ENCODE data around the gene SH3BP1.
A peak's percentile ranks its signal among the peaks of the same experiment; 100 is the strongest.
"Not testable (repeated sequence)": the region's sequence is repeated elsewhere in the genome, so short reads cannot be mapped to it uniquely, and the experiment has no call there.

SH3BP1 gene

DNA sequence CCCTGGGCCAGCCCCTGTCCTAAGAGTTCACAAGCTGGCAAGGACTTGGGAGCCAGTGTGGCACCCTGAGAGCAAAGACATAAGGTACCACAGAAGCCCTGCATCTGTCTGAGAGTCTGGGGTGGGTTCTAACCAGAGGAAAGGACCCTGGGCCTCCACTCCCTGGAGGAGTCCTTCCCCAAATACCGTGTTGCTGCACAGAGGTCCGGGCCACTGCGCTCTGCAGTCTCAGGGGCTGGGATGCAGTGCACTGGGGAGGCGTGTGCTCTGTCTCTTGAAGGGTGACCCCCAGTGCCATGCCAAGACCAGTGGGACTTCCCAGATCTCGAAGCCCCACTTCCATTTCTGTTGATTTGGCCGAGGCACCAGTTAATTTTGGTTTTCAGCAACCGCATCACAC, 4.3 kb upstream of the SH3BP1 start:
- DNase-seq: no peak

DNA sequence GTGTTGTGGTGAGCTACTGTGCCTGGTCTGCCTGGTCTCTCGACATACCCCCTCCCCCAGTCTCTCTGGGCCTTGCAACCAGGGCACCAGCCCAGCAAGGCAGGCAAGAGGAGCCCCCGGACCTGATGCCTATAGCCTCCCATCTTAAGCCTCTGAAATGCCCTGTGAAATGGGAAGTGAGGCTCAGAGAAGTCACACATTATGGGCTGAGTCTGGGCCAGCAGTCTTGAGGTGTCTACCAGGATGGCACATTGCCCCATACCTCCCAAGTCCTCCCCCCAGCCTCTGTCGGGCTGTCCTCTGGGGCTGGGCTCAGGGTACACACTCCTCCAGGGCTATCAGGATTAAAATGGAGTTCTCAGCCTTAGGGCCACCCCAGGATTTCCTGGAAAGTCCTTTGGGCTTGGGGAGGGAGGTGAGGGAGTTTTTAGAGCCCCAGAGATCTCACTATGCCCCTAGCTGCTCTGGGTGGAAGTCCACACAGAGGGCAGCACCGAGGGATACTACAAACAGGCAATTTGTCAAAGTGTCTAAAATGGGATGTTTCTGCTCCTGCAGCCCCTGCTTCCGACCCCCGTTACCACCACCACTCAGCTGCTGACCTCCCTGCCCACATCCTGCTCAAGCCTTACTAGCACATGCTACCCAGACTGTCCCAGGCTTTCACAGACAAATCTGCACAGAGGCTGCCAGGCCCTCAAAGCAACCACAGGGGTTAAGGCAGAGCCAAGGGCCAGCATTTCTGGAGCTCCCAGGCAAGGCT, 3.1 kb upstream of the SH3BP1 start:
- DNase-seq: no peak

DNA sequence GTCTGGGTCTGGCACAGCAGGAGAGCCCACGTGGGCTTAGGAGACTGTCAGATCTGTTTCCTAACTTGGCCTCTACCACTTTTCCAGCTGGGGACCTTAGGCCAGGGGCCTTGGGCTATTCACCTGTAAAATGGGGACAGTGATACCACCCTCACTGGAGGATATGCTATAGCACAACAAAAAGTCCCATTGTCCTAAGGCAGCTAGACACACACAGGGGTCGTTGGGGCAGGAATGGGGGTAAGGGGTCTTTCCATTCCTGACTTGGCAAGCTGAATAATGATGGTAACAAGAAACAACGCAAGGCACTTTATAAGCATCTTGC, 2.6 kb upstream of the SH3BP1 start:
- no peak for DNase-seq

- DNase-seq: no peak
Measured at GRCh38 chr22:37638391-37639069, 939 bp upstream of the SH3BP1 start.

DNA sequence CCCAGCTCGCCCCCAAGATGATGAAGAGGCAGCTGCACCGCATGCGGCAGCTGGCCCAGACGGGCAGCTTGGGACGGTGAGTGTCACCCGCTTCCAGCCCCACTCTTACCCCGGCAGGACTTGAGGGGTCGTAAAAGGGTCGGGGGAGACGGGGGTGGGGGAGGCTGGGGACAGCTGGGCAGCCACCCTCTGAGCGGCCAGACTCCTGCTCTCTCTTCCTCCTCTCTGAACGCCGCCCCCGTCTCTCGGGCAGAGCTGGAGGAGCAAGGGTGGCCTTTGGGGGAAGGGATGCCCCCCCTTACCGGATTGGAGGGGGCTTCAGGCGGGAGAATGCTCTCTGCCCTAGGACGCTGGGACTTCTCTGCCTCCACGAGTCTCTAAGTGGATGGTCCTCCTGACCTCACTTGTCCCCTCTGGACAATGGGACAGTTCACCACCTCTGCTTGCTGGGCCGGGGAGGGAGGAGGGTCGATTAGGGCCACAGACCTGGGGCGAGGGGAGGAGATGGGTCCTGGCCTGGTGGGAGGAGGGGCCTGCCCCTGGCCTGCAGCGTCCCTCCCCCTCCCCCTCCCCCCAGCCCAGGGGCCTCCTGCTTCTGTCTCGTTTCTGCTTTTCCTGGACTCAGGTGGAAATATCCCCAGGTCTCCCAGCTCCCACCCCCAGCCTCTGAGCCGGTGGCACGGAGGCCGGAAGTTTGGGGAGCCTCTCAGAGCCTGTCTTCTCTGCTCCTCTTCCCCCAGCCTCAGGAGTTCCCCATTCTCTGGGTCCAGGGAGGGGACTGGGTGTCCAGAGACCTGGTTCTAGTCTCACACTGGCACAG, 512 bp downstream of the SH3BP1 start:
- DNase-seq: no peak

- no peak for DNase-seq
Measured at GRCh38 chr22:37640591-37641560, 1.4 kb downstream of the SH3BP1 start.

DNA sequence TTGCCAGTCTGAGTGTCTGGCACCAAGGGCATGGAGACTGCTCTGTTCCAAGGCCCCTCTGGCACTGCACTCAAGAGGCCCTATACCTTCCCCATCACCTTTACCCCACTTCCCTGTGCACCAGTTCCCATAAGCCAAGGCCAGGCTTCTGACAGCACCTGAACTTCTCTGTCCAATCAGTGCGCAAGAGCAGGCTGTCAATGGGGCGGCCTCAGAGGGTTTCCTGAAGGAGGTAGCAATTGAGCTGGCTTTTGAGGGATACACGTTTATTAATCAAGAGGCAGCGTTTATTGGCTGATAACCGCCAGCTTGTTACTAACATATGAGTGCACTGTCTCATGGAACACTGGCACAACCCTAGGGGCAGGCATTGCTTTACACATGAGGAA, 2.1 kb downstream of the SH3BP1 start:
- no peak for DNase-seq

DNA sequence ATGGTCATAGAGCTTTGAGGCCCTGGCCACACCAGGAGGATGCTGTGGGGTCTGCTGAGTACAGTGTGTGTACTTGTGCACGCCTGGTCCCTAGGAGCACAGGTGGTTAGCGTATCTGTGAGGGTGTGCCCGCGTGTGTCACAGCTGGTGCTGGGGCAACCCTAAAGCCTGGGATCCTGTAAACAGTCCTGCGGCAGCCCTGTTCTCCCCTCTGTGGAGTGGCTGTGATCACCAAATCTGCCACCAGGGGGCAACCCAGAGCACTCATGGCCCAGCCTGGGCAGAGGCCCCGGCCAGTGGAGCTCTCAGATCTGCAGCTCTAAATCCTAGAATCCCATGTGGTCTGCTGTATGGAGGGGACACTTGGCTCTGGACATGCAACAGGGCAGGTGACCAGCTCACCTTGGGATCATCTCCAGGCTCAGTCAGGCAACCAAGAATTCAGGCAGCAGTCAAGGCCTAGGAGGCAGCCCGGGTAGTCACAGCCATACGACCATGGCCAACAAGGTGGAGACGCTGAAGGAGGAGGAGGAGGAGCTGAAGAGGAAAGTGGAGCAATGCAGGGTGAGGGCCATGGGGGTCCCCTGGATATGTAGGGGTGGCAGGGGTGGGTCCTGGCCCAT, 3.9 kb downstream of the SH3BP1 start:
- DNase-seq: peak; percentile 84 to 90

DNA sequence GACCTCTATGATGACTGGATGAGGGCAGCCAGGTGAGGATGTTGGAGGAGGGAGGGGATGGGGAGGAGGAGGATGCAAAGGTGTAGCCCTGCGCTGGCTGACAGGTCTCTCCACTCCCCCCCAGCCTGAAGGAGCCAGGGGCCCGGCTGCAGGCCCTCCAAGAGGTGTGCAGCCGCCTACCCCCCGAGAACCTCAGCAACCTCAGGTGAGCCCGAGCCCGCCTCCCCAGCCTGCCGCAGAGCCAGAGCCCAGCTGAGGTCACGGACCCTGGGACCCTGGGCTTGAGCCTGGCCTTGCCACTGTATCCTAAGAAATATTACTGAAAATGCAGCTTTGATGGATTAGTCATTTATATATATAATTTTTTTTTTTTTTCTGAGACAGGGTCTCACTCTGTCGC, 7.8 kb downstream of the SH3BP1 start:
- no peak for DNase-seq

GRCh38 chr22:37647928-37648327, 8.5 kb downstream of the SH3BP1 start:
- DNase-seq: no peak

DNA sequence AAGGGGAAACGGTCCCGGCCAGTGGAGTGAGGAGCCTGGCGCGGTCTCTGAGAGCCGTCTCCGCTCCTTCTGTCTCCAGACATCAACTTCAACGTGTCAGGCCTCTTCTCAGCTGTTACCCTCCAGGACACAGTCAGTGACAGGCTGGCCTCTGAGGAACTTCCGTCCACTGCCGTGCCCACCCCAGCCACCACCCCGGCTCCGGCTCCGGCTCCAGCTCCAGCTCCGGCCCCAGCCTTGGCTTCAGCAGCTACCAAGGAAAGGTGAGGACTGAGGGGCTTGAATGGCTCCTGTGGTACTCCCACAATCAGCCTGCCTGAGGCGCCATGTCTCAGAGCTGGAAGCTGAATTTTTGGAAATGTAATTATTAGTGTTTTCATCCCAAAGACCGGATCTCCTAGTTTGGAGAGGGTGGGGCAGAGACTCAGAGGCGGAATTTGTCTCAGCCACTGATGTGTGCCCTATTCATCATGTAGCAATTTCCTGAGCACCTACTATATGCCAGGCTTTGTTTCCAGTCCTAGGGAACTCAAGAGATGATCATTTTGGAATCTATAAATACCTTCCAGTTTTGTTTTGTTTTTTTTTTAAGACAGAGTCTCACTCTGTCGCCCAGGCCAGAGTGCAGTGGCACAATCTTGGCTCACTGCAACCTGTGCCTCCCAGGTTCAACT, 11.1 kb downstream of the SH3BP1 start:
- no peak for DNase-seq

DNA sequence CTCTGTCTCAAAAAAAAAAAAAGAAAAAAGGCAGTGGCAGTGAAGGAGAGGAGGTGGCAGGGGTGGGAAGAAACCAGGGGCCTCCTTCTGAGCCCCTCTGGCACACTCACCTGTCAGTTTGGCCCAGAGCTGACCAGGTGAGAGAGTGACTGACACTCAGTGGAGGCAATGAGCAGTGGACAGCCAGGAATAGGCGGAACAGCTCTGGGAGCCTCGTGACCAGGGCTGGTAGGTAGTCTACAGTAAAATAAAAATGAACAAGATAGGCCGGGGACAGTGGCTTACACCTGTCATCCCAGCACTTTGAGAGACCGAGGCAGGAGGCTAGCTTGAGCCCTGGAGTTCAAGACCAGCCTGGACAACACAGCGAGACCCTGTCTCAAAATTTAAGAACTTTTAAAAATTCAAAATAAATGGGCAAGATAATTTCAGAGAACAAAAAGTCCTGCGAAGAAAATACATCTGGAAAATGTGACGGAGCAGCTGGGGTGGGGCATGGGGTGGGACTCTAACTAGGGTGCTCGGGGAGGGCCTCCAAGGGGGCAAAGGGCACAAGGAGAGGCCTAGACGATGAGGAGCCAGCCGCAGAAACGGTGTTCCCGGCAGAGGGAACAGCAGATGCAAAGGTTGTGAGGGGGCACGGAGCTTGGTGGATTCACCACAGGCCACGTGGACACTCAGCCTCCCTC, 15.2 kb downstream of the SH3BP1 start:
- no peak for DNase-seq

GRCh38 chr22:37655252-37655563, 15.7 kb downstream of the SH3BP1 start:
- no peak for DNase-seq

GRCh38 chr22:37656583-37656982, 17.1 kb downstream of the SH3BP1 start:
- not testable (repeated sequence) for DNase-seq

- DNase-seq: no peak
Measured at GRCh38 chr22:37657590-37658132, 18.2 kb downstream of the SH3BP1 start.

DNA sequence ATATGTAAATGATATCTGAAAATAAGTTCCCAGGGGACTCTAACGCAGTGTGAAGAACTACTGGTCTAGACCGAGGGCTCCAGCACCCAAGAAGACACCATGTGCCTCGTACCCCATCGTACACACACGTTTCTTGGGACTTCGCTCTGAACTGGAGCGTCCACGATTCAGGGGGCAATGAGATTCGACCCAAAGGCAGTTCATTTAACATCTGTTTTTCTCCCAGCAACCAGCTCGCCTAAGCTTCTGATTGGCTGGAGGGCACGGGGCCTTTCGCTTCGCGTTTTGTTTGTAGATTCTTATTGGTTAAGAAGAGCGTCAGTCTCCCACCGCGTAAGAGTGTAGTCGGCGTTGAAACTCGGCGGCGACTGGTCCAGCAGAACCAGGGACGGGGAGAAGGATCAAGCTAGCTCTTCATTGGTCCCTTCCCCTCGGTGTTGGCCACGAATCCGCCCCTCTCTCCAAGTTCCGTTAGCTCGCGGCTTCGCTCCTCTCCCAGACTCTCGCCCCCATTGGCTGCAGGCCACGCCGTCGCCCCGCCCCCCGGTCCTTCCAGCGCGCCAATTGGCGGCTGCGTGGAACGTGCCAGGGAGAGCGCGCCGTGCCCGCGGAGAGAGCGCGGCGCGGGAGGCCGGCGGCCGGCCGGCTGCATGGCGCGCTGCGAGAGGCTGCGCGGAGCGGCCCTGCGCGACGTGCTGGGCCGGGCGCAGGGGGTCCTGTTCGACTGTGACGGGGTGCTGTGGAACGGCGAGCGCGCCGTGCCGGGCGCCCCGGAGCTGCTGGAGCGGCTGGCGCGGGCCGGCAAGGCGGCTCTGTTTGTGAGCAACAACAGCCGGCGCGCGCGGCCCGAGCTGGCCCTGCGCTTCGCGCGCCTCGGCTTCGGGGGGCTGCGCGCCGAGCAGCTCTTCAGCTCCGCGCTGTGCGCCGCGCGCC, 18.9 kb downstream of the SH3BP1 start, which contains the start of gene PDXP:
Gene PDXP, plus strand, starts transcription at position 591 of the 933 bp plus-strand sequence. Its CDS starts 60 bp downstream, at position 651.
- DNase-seq: peak; percentile 97 to 98

DNA sequence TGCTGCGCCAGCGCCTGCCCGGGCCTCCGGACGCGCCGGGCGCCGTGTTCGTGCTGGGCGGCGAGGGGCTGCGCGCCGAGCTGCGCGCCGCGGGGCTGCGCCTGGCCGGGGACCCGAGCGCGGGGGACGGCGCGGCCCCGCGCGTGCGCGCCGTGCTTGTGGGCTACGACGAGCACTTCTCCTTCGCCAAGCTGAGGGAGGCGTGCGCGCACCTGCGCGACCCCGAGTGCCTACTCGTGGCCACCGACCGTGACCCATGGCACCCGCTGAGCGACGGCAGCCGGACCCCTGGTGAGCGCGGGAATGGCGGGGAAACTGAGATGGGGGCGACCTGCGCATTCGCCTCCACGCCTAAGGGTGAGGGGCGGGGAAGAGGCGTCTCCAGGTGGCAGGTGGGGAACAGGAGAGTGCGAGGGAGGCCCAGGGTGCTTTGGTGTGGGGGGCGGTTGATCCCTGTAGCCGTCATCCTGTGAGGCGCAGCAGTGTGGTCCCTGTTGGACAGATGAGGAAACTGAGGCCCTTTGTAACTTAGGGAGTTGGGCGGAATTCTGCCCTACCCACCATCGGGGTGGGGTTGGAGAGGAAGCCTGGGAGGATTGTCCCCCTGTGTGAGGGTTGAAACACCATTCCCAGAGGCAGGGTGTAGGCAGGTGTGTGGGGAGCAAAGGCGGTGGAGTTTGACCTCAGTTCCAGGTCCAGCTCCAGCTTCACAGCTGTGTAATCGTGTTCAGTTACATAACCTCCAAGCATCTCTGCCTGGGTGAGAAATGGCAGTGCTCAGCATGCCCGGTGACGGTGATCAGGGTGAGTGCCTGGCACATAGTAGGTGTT, 19.8 kb downstream of the SH3BP1 start:
- no peak for DNase-seq

DNA sequence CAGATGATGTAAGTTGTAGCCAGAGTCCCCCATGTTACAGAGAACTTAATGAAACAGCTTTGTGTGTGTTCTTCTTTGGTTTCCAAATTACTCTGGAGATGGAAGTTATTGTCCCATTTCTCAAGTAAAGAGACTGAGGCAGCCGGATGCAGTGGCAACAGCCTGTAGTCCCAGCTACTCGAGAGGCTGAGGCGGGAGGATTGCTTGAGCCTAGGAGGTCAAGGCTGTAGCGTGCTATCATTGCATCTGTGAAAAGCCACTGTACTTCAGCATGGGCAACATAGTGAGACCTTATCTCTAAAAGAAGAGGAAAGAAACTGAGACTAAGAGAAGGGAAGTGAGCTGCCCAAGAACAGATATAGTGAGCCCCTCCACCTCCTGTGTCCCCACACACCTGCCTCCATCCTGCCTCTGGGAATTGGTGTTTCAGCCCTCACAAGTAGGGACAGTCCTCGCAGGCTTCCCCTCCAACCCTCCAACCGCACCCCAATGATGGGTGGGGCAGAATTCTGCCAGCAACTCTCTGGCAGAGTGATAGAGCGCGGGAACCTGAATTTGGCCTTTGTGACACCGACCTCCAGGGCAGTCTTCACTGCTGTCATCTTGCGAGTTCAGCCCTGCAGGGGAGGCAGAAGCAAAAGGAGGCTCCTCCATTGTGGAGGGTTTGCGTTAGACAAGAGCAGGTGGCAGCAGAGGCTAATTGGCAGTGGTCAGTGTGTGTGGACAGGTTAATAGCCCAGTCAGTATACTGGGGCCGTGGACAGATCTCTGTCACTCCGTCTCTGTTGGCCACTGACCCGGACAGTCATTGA, 20.6 kb downstream of the SH3BP1 start:
- no peak for DNase-seq
